AG08395 (cell line): ENCODE measurements around the gene MAST2.

Experiments used
- DNase-seq: peaks from one replicate; pipeline ENCODE4 v3.0.0; 2012; ENCODE audit warnings: mixed read lengths, low spot score

MAST2 gene

DNA sequence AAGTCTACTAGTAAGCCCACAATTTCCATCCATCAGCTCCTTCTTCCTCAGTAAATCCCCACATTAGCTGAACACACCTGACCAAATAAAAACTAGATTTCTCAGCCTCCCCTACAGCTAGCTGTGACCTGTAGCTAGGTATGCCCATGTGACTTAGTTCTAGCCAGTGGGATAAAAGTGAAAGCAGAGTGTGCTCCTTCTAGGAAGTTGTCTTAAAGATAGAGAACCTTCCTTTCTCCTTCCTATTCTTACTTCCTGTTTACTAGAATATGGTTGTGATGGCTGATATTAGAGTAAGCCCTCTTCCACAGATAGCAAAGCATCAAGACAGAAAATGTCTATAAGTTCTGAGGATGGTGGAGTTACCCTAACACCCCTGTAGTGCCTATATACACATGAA lies 262.0 kb downstream of the MAST2 start:
- no peak for DNase-seq

DNA sequence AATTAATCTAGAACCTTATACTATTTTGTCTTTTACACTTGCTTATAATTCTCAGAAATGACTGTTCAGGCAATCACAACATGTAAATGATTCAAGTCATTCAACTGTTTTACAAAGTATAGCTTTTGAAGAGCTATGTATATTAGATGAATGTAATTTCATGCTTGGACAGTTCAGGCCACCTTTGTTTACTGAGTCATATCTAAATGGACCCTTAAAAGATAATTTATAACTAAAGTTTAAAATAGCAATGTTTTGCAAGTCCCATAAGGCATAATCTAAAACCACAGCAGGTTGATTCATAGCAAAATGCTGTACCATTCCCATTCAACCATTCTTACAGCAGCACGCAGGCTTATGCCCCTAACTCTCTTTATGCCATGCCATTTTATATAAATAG lies 264.2 kb downstream of the MAST2 start:
- DNase-seq = no peak

DNA sequence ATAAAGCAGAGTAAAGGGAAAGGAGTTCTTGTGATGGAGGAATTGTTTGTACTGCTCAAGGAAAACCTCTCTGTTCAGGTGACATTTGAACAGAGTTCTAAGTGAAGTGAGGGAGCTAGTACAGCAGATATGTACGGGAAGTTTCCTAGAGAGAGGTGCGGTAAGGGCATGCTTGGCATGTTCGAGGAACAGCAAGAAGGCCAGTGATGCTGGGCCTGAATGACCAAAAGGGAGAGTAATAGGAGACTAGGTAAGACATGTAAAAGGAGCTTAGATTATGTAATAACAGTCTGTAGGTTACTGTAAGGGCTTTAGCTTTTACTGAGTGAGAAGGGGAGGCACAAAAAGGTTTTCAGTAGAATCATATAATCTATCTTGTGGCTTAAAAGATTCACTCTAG lies 265.1 kb downstream of the MAST2 start:
- no peak for DNase-seq

DNA sequence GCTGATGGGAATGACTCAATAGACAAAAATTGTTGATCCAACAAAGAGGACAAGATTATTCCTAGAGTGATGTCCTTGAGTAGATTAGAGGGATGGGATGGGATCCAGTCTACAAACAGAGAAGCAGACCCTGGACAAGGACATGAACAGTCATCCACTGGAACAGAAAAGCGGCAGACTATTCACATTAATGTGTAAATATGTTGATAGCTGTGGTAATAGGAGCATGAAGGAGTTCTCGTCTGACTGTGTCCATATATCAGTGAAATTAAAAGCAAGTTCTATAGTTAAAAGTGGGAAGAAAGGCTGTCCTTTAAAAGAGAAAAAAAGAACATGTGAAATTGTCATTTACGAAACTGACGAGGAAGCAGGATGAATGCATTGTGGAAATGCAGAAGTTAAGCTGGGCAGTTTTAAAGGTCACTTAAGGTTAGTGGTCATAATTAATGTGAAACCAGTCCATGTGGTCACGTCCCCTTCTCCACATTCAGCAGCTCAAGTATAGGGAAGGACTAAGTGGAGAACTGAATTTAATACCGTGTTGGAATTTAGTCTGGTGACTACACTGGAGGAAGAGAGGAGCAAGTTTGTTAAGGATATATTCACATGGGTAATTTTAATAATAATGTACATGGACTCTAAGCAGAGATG lies 266.9 kb downstream of the MAST2 start:
- DNase-seq = no peak

DNA sequence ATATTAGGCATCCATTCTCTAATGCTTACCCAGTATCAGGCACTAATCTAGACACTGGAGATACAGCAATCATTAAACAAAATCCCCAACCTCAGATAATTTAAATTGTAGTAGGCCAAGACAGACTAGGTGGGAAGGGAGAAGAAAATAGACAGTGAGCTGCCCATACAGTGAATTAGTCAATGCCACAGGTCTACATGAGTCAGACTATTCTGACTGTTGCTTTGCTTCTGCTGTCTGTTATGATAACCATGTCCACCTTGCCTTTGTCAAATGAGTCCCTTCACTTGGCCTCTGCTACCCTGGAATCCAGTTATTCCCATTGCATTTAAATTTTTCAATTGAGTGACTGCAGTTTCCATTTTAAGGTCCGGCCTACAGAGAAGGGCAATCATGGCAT lies 269.6 kb downstream of the MAST2 start:
- no peak for DNase-seq

DNA sequence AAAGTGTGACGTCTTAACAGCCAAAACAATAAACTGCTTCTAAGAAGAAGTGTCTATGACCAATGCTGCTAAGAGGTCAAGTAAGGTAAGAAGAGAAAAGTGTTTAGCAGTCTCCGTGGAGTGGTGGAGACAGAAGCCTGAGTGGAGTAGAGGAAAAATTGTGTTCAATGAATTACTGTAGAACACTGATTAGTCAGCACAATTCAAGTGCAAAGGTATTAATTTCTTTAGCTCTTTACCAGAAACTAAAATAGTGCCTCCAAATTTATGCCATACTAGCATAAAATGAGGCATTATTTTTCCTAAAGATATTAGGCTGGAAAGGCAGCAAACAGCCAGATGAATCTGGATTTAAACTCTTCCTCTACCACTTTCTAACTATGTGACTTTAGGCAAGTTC lies 272.9 kb downstream of the MAST2 start:
- no peak for DNase-seq

DNA sequence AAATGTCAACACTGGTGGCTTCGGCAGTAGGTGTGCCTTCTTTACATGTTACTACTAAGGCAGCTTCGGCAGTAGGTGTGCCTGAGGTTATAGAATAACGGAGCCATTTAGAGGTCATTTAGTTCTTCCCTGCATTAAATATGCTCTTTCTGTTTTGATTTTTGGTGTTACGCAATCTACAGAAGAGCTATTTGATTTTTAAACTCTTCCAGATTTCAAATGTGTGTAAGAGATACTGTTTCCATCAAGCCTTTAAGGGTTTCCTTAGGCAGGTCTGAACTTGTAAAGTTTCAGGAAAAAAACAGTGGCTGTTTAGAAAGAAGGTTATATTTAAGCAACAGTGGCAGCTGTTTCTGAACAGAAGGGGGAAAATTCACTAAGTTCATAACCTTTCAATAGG lies 274.2 kb downstream of the MAST2 start:
- DNase-seq = no peak

DNA sequence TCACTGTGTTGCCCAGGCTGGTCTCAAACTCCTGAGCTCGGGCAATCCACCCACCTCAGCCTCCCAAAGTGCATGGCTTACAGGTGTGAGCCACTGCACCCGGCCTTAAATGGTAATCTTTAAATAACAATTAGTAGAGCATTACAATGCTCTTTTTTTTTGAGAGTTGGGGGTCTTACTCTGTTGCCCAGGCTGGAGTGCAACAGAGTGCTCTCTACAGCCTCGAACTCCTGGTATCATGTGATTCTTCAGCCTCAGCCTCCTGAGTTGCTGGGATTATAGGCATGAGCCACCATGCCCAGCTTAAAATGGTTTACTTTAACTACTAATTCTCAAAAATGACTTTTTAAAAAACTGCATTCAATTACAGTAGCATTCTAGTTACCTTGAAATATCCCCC lies 276.8 kb downstream of the MAST2 start:
- DNase-seq = no peak

DNA sequence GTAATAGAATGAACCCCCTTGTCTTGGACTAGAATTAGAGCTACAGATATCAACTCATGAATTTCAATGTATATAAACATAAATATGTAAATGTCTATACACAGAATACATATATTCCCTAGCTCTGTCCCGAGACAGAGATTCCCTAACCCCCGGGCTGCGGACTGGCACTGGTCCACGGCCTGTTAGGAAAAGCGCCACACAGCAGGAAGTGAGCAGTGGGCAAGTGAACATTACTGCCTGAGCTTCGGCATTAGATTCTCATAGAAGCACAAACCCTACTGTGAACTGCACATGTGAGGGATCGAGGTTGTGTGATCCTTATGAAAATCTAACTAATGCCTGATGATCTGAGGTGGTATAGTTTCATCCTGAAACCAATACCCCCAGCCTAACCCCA lies 277.8 kb downstream of the MAST2 start:
- no peak for DNase-seq

DNA sequence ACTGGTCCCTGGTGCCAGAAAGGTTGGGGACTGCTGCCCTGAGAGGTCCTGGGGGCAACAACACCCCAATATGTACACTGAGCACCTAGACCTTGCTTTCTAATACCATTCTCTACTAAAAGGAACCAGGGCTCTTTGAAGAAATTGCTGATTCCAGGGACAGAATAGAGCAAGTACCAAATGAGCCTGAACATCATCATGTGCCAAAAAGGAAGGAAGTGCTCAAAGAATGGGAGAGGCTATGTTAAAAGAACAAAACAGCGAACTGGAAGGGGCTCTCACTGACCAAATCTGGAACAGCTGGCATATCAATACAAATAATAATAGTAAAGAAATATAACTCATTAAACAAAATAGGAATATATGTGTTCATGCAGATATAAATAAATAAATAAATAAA lies 278.2 kb downstream of the MAST2 start:
- DNase-seq = no peak

DNA sequence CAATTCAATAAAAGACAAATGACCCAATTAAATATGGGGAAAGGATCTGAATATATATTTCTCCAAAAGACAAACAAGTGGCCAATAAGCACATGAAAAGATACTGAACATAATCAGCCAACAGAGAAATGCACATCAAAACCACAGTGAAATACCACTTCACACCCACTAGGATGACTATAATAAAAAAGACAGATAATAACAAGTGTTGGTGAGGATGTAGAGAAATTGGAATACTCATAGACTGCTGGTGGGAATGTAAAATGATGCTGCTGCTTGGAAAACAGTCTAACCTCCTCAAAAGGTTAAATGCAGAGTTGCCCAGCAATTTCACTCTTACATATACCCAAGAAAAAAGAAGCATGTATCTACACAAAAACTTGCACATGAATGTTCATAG lies 280.2 kb downstream of the MAST2 start:
- no peak for DNase-seq

DNA sequence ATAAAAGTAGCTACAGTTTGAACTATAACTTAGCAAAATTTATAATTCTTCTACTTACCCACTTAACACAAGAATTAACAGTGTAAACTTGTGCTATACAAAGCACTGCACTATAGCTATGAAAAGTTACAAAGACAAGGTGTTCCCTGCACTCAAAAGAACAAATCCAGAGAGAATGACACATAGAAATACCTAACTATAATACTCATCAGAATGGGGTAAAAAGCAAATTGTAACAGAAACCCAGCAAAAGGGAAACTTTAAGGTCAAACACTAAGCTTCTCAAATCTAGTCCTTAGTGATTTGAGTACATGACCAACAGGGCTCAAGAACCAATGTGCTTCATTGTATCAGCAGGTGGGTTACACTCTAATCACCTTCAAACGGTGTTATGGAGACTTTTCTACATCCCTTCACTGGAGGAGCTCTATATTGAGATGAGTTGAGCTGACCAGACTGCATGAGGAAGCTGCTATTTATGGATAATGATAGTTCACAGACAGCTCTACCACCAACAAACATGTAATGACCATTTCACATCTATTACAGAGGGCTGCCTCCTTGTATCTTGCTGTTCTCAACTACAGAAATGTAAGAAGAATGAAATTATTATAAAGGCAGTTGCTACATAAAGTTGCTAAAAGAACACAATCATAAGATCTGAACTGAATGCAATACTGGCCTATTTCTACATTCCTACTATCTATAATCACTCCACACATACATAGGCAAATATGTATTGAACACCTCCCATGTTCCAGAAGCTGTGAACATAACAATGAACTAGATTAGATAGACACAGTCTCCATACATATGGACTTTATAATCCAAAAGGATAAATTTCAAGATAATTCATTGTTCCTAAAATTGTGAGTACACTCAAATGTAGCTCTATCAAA lies 281.4 kb downstream of the MAST2 start:
- DNase-seq = peak; percentile 14
